LNCaP clone FGC (cell line): Measurements from ENCODE around the gene SLC17A1.
"Not testable (repeated sequence)": the region's sequence is repeated elsewhere in the genome, so short reads cannot be mapped to it uniquely, and the experiment has no call there.

Source experiments
- DNase-seq: peaks from one replicate; pipeline ENCODE4 v3.0.0-alpha.2; 2011; ENCODE audit warnings: low read depth
- H3K4me3 ChIP-seq: 2 replicates; pipeline ENCODE4 v1.5.1; 2011; ENCODE audit warnings: mild to moderate bottlenecking, low read depth, low read length, control low read depth
- TF ChIP-seq, protein P1 (sequence below): IDR thresholded peaks from 2 replicates; pipeline ENCODE4 v1.5.1; 2012; ENCODE audit warnings: mild to moderate bottlenecking; ENCODE audit not compliant: control insufficient read depth, insufficient read depth; ENCODE audit errors: extremely low read depth

The SLC17A1 gene

DNA sequence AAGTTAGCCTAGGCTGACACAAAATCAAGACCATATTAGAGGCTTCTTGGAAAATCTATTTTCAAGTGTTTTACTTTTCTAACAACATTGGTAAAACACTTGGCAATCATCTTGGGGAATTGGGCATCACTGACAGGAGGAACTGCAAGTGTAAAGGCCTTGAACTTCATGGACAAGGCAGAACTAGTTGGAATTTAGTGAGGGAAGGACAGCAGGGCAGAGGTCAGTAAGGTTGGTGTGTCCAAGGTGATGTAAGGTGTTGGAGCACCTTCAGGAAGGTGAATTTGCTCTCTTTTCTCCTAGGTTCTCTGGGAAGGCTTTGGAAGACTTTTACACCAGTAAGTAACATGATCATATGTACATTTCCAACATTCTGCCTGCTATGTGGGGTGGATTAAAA is 78.8 kb downstream of the SLC17A1 start:
- TF ChIP-seq, protein P1, sequence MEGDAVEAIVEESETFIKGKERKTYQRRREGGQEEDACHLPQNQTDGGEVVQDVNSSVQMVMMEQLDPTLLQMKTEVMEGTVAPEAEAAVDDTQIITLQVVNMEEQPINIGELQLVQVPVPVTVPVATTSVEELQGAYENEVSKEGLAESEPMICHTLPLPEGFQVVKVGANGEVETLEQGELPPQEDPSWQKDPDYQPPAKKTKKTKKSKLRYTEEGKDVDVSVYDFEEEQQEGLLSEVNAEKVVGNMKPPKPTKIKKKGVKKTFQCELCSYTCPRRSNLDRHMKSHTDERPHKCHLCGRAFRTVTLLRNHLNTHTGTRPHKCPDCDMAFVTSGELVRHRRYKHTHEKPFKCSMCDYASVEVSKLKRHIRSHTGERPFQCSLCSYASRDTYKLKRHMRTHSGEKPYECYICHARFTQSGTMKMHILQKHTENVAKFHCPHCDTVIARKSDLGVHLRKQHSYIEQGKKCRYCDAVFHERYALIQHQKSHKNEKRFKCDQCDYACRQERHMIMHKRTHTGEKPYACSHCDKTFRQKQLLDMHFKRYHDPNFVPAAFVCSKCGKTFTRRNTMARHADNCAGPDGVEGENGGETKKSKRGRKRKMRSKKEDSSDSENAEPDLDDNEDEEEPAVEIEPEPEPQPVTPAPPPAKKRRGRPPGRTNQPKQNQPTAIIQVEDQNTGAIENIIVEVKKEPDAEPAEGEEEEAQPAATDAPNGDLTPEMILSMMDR: no peak
- DNase-seq: no peak
- no peak overlapping the region for H3K4me3 ChIP-seq

DNA sequence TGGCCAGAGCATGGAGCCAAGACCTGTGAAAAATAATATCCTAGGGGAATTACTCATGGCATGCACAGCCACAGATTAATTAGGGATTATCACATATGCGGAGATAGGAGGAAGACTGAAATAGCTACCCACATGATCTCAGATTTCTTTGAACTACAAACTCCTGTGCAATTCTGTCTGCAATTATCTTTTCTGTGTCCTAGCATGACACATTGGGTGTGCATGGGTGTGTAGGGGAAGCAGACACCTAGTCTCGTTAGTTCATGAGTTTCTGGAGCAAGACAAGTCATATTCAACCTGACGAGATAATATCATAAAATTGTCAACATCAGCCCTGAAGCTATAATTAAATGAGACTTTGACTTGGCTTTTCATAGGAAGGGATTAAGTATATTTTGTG is 80.9 kb downstream of the SLC17A1 start:
- TF ChIP-seq, protein P1: no peak
- DNase-seq: no peak
- H3K4me3 ChIP-seq: no peak overlapping the region

DNA sequence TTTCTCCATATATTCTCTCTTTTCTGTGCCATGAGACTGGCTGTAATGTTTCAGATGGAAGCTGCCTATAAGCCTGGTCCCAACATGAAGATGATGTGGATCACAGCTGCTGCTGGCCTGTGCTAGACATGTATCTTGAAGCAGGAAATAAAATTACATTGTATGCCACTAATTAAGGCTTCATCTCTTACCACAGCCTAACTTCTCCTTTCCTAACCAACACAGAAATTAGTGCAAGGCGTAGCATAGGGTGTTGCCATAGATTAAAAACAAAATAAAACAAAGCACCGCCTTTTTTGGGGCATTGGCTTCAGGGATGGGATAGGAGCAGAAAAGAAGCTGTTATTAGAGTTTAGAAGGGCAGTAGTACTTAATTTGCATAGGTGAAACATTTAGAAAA is 82.0 kb downstream of the SLC17A1 start:
- TF ChIP-seq, protein P1: no peak
- no peak for DNase-seq
- no peak overlapping the region for H3K4me3 ChIP-seq

DNA sequence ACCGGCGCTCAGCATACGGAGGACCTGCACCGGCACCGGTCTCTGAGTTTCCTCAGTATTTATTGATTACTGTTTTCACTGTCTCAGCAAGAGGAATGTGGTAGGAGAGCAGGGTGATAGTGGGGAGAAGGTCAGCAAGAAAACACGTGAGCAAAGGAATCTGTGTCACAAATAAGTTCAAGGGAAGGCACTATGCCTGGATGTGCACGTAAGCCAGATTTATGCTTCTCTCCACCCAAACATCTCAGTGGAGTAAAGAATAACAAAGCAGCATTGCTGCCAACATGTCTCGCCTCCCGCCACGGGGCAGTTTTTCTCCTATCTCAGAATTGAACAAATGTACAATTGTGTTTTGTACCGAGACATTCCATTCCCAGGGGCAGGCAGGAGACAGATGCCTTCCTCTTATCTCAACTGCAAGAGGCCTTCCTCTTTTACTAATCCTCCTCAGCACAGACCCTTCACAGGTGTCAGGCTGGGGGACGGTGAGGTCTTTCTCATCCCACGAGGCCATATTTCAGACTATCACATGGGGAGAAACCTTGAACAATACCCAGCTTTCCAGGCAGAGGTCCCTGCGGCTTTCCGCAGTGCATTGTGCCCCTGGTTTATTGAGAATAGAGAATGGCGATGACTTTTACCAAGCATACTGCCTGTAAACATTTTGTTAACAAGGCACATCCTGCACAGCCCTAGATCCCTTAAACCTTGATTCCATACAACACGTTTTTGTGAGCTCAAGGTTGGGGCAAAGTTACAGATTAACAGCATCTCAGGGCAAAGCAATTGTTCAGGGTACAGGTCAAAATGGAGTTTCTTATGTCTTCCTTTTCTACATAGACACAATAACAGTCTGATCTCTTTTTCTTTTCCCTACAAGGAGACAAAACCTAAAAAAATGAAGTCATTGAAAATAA is 83.0 kb downstream of the SLC17A1 start:
- H3K4me3 ChIP-seq, DNase-seq: not testable (repeated sequence)

DNA sequence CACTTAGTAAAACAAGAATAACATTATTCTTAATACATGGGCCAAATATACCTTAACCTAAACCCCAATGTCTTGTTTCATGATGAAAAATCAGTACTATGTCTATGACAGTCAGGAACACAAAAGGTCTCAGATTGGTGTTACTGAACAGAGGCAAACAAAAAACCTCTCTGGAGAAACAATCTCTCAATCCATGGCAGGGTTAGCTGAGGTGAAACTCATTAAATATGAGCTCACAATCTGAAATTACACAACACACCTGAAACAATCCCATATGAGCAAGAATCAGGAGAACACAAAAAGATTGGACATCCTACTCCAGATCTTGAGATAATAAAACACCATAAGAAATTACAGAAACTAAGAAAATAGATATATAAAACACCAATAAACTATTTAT is 83.8 kb downstream of the SLC17A1 start:
- H3K4me3 ChIP-seq: no peak overlapping the region
- no peak for DNase-seq
- TF ChIP-seq, protein P1: no peak

DNA sequence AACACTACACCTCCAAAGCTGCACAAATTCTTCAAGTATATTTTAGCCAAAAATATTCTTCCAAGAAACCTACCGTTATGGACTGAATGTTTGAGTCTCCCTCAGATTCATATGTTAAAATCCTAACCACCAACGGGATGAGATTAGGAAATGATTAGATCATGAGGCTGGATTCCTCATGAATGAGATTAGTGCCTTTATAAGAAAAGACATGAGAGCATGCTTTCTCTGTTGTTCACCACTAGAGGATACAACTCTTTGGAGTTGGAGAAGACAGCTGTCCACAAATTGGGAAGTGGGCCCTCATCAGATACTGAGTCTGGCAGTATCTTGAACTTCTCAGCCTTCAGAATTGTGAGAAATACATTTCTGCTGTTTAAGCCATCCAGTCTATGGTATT is 84.4 kb downstream of the SLC17A1 start:
- H3K4me3 ChIP-seq: no peak overlapping the region
- DNase-seq: no peak
- TF ChIP-seq, protein P1: no peak

DNA sequence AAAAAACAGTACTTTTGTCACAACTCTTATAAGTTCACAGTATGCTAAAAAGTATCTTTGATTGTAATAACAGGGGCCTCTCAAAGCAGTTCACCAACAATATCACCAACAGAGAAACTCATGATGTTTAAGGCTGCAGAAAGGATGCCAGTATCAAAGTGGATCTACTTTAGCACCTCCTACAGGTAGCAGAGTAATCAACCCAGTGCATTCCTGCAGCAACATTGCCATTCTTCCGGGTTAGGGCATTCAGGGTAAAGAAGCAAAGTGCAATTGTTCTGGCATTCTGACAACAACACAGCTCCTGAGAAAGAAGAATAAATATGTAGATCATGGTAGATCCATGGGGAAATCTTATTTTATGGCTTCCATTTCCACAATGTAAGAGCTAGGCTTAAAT is 84.9 kb downstream of the SLC17A1 start:
- no peak for DNase-seq
- no peak overlapping the region for H3K4me3 ChIP-seq
- TF ChIP-seq, protein P1: no peak
